HG03159 (cell line): ENCODE measurements around the gene COA7.
"Not testable (repeated sequence)": the region's sequence is repeated elsewhere in the genome, so short reads cannot be mapped to it uniquely, and the experiment has no call there.

Experiments
- ATAC-seq: cut with Tn5 transposase; IDR thresholded peaks from one replicate; pipeline ENCODE4 v1.9.1; 2021; ENCODE audit warnings: mild to moderate bottlenecking, moderate library complexity; ENCODE audit not compliant: unreplicated experiment

Gene COA7

DNA sequence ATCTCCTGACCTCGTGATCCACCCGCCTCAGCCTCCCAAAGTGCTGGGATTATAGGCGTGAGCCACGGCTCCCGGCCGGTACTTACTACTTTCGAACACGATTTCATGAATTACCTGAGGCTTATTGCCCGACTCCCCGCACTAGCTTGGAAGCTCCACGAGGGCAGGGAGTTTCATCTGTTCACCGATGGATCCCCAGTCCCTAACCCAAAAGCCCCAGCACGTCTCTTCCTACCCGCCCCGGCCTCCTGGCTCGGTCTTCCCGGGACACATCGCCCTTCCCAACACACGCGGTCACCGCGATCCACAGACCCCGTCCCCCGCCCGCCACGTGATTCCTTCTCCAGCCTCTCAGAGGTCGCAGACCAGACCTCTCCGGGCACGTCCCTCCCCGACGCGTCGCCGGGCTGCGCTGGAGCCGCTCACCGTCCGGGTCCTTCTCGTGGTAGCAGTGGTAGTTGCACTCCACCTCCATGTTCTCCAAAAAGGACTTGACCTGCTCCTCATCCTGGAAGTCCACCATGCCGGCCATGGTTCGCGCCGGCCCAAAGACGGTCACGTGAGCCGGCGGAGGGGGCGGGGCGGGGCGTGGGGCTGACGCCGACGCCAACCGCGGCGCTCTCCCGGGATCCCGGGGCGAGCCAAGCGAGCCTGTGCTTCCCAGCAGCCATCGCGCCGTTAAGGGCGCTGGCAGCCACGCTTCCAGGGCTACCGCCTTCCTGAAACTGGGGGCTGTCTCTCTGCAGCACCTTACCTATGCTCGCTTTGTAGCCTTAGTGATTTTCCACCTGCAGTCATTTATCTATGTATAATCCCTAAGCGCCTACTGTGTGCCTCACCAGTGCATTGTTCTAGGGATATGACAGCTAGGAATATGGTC, at the start of gene COA7:
Gene COA7 (minus strand): TSS at position 553 of the 880 bp plus-strand sequence. CDS start 21 bp downstream, at position 532.
- peak; percentile 38 for ATAC-seq

DNA sequence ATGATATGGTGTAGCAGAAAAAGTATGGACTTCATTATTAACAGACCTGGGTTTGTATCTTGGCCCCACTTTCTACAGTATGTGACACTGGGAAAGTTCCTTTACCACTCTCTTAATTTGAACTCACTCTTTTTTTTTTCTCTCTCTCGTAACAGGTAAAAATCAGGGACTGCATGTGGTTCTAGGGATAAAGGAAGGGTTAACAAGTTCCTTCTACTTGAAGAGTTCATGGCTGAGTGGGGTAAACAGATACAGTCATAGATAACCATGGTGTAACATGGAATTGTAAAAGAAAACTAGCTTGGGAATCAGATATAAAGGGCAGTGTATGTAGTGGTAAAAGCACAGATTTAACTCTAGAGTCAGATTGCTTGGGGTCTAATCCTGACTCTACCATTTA, 49.3 kb upstream of the COA7 start:
- no peak for ATAC-seq

DNA sequence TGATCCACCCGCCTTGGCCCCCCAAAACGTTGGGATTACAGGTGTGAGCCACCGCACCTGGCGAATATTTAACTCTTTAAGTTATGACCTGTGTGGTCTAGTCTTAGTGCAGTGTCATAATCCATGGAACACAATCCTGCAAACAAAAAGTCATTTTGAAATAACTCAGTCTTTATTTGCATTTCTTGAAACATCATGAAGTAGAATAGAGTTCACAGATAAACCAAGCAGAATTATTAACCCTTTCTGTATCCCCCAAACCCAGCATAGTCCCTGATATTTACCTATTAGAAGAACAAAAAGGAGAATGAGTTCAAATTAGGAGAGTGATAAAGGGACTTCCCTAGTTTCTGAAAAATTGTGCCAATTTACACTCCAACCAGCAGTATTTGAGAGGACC, 48.0 kb upstream of the COA7 start:
- ATAC-seq, result no peak

DNA sequence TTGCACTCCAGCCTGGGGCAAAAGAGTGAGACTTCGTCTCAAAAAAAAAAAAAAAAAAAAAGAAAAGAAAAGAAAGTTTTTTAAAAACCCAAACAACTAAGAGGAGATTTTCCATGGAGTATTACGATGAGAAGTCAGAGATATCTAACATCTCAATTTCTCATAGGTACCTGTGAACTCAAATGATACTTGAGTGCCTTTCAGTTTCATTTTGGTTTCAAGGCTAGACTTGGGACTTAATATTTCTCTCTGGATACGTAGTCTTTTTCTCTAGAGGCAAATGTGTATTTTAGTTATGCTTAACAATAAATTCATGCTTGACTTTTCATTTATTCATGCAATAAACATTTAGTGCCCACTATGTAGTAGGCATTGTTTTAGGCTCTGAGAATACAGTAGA, 43.1 kb upstream of the COA7 start:
- ATAC-seq, result no peak

DNA sequence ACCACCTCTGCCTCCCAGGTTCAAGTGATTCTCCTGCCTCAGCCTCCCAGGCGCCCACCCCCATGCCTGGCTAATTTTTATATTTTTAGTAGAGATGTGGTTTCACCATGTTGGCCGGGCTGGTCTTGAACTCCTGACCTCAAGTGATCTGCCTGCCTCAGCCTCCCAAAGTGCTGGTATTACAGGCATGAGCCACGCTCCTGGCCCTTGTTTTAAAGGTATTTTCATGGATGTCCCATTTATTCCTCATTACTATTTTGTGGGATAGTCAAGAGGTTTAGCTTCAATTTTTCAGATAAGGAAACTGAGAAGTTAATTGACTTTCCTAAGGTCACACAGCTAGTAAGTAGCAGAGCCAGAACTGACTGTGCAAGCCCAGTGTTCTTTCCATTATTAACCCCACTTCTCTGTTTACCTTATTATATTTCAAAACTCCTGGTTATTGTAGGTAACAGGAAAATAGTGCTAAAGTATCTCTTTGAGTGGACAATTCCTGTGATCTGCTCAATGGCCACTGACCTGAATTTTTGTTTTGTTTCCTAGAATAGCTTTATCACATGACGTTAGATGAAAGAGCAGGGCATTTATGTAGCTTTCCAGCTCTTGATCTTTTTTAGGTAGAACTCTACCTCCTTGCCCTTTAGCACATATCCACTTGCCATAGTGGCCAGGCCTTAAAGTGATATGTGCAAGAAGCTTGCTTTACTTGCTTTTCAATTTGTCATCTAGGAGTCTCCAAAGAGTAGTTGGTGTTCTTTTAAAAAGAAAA, 41.7 kb upstream of the COA7 start:
- ATAC-seq, result no peak

DNA sequence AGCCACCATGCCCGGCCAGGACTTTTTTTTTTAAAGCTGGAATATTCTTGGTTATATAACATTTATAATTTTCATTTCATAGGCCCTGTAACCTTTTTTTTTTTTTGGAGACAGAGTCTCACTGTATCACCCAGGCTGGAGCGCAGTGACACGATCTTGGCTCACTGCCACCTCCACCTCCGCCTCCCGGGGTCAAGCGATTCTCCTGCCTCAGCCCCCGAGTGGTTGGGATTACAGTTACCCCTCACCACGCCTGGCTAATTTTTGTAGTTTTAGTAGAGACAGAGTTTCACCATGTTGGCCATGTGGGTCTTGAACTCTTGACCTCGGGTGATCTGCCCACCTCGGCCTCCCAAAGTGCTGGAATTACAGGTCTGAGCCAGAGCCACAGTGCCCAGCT, 40.7 kb upstream of the COA7 start:
- ATAC-seq, result no peak

DNA sequence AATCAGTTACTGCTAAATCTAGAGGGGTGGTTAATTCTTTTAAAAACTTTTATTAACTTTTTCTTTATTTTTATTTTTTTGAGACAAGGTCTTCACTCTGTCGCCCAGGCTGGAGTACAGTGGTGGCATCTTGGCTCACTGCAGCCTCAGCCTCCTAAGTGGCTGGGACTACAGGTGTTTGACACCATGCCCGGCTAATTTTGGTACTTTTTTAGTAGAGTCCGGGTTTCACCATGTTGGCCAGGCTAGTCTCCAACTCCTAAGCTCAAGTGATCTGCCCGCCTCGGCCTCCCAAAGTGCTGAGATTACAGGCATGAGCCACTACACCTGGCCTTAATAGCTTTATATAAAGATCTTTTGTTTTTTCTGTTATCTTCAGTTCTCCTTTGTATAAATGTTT, 40.0 kb upstream of the COA7 start:
- no peak for ATAC-seq

DNA sequence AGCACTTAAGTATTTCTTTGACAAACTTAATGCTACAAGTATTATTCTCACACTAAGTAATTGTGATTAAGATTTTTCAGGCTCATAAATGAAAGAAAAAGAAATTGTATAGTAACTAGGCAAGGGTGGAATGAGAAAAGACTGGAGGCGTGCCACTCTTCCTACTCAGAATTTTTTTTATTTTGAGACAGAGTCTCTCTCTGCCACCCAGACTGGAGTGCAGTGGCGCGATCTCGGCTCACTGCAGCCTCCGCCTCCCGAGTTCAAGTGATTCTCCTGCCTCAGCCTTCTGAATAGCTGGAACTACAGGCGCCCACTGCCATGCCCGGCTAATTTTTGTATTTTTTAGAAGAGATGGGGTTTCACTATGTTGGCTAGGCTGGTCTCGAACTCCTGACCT, 37.2 kb upstream of the COA7 start:
- not testable (repeated sequence) for ATAC-seq

DNA sequence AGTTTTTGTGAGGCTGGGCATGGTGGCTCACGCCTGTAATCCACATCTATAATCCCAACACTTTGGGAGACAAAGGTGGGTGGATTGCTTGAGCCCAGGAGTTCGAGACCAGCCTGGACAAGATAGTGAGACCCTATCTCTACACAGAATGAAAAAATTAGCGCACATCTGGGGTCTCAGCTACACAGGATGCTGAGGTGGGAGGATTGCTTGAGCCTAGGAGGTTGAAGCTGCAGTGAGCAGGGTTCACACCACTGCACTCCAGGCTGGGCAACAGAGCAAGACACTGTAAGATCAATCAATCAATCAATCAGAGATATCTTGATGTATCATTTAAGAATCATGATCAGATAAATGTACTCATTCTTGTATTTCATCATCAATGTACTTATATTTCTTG, 35.2 kb upstream of the COA7 start:
- ATAC-seq, result no peak

DNA sequence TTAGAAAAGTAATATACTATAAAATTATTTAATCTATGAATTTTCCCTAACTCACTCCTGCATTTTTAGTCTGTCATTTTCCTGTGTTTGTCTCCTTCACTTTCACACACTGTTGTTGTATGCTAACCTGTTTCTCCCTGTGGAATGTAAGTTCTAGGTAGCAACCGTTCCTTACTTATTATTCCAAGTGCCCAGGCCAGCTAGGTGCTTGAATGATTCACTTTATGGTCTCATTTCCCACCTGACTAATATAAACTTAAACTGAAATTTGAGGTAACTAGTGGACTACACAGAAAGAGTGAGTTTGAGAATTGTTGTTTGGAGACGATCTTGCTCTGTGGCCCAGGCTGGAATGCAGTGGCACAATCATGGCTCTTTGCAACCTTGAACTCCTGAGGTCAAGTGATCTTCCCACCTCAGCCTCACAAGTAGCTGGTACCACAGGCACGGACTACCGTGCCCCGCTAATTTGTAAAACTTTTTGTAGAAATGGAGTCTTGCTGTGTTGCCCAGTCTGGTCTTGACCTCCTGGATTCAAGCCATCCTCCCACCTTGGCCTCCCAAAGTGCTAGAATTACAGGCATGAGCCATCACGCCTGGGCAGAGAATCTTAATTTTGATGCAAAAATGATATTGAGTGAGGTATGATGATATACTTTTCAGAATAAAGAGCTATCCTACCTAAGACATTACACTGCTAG, 30.0 kb upstream of the COA7 start:
- ATAC-seq, result no peak

DNA sequence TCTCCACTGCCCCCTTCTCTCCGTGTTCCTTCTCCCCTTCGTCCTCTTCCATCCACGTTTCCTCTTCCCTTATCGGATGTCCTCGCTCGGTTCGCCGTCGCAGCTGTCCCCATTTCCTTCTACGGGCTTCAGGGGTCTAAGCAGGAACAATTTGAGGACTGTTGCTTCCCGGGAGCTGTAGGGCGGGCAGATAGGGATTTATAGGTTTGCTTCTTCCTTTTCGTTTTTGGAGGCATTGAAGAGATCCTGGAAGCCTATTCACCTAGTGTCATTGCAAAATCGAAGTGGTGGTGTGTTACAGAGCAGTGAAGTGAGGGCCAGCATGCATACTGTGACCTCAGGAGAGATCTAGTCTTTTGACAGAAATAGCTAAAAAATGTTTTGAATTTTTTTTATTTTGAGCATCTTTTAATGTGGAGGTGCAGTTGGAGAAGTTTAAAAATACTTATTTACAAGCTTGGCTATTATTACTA, 29.0 kb upstream of the COA7 start:
- ATAC-seq, result no peak

DNA sequence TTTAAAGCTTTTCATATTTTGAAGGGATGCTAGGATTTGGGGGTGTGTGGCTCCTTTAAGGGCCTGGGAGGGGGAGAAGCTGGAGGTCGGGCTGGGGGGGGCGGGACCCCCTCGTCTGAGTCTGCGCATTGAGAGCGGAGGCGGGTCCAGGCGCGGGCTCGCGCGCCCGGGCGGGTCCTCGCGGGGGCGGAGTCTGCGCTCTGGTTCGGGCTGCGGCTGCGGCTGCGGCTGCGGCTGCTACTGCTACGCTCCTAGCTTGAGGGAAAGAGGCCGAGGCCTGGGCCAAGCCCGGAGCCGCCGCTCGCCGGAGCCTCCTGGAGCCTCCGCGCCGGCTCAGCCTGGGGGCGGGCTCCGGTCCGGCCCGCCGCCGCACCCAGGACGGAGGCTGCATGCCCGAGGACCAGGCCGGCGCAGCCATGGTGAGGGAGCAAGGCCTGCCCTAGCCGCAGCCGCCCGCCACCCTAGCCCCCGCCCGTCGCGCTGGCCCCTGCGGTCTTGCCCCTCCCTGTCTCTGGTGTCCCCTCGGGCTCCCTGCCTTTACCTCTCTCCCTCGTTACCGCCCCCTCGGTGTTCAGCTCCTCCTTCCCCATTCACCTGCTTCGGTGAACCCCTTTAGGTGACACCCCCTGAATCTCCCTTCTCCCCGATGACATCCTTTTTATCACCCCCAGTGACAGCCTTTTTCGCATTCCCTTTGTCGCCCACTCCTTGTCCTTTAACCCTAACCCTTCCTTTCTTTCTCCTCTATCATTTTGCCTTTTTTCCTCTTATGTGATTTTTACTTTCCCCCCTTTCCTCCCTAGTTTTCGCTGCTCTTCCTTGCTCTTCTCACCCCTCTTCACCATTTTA, 28.3 kb upstream of the COA7 start, which contains the start of gene ZYG11B:
Gene ZYG11B (plus strand): TSS at position 189 of the 849 bp plus-strand sequence. CDS start 201 bp downstream, at position 390.
- ATAC-seq, result peak; percentile 92

DNA sequence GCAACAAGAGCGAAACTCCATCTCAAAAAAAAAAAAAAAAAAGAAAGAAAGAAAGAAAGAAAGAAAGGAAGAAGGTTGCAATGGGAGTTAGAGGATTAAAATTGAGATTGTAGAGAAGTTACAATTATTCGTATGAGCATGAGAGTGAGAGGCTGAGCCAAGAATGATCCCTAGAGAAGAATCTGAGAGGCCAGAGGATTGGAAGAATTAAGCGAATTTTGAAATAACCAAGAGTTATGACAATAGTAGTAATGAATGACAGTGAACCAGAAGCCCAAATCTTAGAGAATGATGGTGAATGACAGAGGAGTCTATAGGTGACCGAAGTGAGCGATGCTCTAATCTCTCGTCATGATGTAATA, 27.7 kb upstream of the COA7 start:
- ATAC-seq, result no peak

DNA sequence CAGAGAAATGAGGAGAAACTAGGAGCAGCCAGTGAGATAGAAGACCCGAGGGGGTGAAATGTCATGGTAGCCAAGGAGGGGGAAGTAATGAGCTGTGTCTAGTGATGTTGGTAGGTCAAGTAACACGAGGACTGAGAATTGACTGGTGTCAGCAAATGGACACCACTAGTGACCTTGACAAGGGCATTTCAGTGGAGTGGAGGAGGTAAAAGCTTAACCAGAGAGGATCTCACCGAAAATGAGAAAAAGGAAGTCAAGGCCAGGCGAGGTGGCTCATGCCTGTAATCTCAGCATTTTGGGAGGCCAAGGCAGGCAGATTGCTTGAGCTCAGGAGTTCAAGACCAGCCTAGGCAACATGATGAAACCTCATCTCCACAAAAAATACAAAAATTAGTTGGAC, 25.1 kb upstream of the COA7 start:
- no peak for ATAC-seq

DNA sequence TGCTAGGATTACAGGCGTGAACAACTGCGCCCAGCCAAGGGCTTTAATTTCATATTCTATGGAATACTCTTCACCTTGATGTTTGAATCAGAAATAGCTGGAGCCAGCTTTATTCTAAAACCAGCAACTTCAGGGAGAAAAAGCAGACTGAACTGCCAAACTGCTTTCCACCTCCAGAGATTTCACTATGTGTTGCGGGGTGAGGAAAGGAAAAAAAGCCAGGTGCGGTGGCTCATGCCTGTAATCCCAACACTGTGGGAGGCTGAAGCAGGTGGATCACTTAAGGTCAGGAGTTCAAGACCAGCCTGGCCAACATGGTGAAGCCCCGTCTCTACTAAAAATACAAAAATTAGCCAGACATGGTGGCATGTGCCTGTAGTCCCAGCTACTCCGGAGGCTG, 17.1 kb upstream of the COA7 start:
- not testable (repeated sequence) for ATAC-seq

DNA sequence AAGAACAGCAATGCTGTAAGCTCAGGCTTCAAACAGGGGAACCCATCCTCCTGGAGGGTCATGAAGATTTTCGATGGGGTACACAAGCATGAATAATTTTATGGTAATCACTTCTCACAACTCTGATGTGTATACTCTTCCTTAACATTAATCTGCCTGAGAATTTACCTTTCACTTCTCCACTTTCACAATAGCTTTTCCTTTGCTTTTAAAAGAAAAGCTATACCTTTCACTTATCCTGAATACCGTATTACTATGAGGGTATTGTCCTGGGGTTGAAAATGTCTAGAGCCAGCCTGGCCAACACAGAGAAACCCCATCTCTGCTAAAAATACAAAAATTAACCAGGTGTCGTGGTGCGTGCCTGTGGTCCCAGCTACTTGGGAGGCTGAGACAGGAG, 15.4 kb upstream of the COA7 start:
- no peak for ATAC-seq

DNA sequence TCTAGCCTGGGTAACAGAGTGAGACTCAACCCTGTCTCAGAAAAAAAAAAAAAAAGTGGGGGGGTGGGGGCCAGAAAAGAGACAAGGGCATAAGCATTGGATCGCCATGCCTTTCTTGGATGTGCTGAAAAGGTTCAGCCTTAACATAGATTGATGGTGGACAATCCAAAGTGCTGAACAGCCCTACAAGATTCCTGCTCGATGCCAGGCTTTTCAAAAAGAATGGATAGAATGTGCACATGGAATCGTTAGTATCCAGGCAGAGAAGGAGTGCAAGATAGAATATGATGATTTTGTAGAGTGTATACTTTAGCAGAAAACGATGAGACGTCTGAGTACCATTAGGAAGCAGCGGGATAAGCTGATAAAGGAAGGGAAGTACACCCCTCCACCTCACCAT, 10.9 kb upstream of the COA7 start:
- ATAC-seq, result no peak

DNA sequence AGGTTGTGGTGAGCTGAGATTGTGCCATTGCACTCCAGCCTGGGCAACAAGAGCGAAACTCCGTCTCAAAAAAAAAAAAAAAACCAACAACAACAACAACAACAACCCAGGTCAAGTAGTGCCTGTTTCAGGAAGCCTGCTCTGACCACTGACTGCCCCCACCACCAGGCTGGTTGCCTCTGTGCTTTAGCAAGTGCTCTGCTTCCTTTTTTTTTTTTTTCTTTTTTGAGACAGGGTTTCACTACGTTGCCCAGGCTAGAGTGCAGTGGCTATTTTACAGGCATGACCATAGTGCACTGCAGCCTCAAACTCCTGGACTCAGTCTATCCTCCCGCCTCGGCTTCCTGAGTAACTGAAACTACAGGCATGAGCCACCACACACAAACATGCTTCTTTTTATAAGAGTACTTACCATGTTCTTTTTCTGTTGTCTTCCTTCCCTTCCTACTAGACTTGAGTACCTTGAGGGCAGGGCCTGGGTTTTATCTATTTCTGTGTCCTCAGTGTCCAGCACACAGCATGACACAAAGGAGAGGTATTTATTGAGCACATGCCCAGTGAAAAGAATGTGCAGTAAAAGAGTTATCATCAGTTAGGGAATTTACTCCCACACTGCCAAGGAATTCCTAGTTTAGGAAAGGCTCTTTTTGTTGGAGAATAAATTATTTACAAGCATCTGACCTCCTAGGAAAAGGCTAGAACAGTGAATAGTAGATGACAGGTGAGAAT, 9.9 kb upstream of the COA7 start:
- no peak for ATAC-seq
